Measurements from ENCODE around the gene DOCK2.
A peak's percentile ranks its signal among the peaks of the same experiment; 100 is the strongest.

DOCK2 gene

DNA sequence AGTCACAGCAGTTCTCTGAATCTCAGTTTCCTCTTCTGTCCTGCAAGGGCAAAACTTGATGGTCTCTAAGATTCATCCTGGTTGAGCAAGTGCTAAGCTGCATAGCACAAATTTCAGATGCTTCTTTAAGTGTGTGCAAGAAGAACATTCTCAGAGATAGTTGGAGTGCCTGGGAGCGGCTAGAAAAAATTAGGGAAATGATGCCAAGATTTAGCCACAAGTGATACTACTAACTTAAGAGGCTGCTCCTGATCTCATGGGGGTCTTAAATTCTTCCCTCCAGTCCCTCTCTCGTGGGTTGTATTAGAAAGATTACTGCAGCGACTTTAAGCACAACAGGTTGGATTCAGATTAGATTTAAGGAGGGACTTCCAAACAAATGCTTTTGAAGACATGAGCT is 319.1 kb downstream of the DOCK2 start:
- DNase-seq = no peak

DNA sequence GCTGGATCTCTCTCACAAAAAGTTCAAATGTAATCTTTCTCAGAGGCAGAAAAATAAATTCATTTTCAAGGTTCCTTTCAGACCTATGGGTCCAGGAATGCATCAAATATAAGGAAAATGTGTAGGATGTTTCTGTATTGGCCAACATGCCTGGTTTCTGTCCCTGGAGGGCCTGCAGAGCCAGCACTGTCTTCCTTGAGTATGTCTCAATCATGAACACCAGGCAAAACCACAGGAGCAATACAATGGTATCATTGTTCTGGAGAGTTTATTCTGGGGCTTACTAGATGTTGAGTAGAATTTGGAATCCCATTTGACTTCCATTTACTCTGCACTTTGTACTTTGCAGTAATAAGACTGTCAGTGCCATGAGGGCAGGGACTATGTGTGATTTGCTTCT is 319.7 kb downstream of the DOCK2 start:
- peak; percentile 76 for DNase-seq

DNA sequence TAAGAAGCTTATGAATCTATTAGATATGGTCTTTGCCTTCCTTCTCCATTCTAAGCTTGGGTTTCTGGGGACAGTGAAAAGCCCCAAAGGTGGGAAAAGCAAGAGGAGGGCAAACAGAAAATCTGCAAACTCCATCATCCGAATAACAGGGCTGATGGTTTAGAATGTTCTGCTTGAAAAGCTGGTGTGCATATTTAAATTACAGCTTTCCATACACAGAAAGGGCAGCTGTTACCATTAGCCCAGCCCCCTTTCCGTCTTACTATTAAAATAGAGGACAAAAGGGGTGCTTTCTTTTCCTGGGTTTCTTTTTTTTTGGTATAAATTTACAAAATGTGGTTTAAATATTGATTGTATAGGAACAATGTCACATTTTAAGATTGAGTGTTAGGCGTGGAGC is 321.2 kb downstream of the DOCK2 start:
- DNase-seq = no peak

DNA sequence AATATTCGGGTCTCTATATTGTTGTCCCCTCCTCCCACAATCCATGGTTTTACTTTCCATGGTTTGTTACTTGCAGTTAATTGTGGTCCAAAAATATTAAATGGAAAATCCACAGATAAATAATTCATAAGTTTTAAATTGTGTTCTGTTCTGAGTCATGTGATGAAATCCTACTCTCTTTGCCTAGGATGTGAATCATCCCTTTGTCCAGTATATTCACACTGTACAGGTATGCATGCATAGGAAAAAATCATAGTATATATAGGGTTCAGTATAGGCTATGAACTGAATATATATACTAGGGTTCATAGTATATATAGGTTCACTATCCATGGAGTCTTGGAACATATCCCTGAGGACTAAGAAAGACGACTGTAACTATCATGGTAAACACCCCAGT is 323.6 kb downstream of the DOCK2 start:
- DNase-seq = no peak

DNA sequence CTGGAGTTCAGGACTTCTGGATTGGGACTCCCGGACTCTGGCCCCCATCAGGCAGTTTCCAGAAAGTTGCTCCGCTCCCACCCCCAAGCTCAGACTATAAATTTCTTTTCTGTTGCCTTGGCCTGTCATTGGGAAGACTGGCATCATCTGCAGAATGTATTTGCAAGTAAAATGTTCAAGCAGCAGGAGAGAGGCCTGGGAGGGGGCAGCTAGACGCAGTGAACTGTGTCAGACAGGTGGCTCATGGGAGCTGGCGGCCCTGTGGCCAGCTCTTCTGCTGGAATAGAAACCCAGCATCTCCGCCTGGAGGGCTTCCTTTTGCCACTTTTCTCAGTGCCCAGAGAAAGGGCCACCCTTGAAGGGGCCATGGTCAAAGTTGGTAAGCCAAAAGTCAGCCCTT is 327.2 kb downstream of the DOCK2 start:
- DNase-seq = no peak

DNA sequence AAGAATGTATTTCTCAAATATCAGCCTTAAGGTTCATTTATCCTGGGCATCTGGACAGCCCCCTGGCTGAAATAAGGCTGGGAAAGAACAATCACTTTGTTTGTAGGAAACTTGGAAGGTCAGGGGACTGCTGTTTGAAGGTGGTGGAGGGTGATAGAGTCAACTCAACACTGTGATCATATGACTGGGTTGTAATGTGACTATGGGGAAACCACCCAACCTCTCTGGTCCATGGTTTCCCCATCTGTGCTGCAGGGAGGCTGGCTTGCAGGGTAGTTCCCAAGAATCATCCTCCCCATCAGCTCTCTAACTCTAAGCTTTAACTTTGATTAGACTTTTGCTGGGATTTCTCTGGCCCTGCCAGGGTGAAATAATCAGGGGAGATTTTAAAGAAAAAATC is 333.3 kb downstream of the DOCK2 start:
- DNase-seq = no peak

DNA sequence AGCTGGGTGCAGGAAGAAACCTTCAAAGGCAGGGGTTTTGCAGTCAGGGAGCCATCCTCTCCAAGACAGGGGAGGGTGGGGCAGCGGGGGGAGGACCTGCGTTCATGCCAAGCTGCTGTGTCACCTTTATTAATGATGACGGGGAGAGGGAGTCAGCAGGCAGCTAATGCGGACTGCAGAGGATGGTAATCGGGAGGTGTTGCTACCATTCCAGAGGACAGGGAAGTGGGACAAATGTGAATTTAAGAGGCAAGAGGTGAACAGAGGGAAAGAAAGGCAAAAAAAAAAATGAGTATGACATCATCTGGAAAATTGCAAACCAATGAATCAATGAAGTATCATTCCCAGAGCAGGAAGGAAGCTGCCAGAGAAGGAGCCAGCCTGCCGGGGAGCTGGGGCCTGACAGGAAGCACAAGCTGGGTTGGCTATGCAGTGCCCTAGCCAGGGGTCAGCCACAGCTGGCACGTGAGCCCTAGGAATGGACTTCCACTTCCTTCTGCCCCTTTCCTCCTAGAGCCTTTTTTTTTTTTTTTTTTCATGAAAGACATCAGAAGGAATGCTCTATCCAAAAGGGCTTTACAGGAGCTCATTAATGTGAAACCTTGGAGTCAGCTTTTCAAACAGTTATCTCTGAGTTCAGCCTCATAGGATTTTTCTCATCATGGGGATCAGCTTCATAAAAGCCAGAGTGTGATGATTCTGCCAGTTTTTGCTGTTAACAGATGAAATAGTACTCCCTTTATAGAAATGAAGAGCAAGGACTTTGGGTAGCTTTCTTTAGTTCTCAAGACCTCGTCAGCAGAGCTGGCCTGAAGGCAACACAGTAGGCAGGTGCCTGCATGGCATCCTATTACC is 334.1 kb downstream of the DOCK2 start:
- DNase-seq = peak; percentile 89

DNA sequence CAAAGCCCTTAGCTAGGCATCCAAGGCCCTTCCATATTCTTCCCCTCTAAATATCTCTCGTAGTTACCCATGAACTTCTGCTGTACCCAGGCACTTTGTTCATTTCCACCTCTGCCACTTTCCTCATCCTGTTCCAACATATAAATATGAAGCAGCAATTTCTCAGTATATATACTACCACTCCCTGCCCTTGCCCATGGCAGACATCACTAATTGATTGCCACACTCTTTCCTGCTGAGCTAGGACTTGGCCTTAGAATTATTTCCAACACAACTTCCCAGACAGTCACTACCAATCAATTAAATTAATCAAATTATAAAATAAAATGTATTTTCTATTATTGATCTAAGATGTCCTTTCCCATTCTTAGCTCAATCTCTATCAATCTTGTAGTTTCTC is 334.7 kb downstream of the DOCK2 start:
- DNase-seq = no peak

DNA sequence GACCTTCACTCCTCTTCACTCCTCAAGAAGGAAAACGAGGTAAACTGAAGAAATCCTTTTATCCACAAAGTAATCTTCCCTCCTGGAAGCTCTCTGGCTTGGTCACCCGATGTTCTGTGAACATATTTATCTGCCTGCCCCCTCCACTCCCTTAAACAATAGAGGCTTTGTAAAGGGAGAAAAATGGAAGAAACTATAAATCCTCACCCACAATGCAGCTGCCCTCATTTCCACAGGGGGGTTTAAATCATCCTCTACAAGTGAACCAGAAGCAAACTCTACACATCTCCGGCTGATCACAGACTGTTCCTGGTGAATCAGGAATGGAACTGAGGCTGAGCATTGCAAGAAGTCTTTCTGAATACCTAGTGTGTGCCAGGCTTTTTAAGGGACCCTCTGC is 336.0 kb downstream of the DOCK2 start:
- no peak for DNase-seq

DNA sequence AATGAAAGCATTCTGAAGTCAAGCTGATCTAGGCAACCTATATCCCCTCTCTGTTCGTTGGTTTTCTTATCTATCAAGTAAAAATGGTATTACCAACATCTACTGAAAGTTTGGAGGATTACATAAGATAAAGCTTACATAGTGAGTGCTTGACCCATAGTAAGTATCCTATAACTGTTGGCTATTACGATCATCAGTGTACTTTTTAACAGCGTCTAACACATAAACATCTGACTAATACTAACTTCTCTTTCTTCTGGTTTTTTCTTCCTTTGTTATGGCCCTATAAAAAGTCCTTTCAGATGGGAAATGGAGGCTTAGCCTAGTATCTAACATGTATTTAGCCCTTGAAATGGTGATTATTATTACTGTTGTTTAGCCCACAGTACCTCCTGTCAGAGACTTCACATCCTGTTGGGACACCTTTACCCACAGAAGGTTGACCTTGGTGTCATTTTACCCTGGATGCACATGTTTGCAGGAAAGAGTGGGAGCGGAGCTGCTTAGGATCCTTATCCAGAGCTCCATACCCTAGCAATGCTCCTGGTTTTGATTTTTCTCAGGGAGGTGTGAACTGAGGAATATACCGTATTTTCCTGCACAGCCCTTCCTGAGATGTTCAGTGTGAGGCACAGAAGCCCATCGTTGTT is 337.2 kb downstream of the DOCK2 start:
- no peak for DNase-seq

DNA sequence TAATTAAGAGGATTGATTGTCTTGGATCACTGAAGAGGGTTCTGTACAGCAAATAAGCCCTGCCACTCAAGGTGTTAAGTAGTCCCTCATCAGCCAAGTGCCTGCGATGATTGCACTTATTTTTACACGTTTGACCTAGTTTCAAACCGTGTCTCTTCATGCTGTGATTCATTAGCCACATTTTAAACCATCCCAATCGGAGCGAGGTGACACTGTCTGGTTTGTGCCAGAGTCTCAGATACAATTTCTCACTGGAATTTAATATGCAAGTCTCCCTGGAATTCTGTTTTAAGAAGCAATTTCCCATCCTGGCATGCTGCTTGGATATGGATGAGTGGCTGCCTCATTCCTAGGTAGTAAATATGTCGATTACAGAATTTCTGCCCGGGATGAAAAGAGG is 341.6 kb downstream of the DOCK2 start:
- DNase-seq = peak; percentile 17

DNA sequence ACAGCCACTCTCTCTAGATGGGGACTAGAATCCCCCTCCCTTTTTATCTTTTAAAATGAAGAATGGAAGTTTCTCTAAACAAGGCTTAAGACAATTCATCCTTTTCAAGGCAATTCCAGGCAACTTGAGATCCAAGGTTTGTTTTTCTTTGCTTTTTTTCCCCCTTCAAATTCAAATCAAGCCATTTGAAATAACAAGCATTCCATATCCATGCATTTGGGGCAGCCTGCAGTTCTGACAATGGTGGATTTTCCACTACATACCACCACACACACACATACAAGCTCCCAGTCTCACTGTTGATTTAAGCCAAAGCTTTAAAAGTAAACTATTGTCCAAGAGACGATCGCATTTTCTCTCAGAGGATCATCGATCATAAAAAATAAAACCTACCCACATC is 342.8 kb downstream of the DOCK2 start:
- no peak for DNase-seq

DNA sequence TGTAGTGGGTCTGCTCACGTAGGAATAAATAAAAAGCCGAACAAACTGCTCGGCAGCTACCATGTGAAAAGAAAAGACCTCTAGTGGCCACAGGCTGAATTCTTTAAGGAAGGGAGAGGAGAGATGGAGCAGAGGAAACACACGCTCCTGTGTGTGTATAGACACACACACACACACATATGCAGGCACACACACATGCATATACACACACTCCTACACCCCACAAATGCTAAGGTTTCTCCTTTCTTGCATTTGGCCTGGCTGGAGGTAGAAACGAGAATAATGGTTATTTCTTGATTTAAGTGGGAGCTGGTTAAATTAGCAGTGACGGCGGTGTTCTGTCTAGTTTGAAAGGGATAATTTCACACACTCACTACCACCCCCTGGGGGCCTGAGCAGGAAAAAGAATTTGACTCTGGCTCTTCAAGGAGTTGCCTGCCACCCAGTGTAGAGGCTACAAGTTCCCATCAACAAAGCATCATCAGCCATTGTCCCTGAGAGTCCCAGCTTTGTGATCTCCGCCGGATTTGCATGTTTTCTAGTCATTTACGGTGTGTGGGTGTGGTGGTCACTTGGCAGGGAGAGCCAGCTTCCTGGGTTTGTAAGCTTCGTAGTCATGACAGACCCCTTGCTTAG is 343.5 kb downstream of the DOCK2 start, which contains the start of gene INSYN2B:
INSYN2B (minus strand) TSS at position 78 of the 636 bp plus-strand sequence. CDS start 96,597 bp downstream, outside the sequence.
- peak; percentile 93 for DNase-seq

DNA sequence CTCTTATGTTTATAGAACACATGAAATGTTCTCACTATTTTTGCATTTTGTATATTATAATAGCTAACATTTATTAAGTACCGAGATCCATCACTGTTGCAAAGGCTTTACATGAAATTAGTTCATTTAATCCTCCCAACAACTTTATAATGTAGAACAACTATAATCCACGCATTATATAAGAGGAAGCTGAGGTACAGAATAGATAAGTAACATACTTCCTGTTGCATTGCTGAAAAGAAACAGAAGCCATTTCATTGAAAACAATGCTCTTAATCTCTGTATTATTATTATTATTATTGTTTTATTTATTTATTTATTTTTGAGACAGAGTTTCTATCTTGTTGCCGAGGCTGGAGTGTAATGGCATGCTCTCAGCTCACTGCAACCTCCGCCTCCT is 351.1 kb downstream of the DOCK2 start:
- DNase-seq = no peak

DNA sequence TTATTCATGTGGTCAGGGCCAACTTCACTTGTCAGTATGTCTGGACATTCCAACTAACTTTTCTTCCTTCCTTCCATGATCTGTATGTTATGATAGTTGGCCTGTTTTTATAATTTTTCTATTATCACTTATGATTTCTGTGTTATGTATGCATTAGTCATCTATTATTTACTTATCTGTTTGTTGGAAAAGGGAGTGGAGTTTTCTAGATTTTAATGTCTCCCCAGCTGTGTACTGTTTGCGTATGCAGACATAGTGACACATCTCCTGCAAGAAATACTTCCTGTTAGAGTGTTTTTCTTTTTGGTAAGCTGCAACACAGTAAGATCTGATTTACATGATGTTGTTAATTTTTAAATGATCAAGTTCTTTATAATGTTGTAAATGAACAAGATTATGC is 351.9 kb downstream of the DOCK2 start:
- no peak for DNase-seq

DNA sequence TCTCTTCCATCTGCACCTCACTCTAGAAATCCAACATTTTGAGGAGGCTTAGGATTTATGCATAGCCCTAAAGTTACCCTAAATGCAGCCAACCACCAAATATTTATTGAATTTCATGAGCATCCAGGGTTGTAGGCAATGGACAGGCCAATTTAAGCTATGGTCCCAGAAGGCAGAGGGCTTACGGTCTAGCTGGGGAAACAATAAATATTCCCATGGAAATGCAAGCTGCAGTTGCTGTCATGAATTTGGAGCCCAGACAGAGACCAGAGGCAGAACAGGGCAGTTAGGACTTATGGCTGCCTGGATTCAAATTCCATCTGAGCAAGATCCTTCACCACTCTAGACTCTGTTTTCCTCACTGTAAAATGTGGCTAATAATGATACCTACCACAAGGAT is 352.3 kb downstream of the DOCK2 start:
- DNase-seq = no peak

DNA sequence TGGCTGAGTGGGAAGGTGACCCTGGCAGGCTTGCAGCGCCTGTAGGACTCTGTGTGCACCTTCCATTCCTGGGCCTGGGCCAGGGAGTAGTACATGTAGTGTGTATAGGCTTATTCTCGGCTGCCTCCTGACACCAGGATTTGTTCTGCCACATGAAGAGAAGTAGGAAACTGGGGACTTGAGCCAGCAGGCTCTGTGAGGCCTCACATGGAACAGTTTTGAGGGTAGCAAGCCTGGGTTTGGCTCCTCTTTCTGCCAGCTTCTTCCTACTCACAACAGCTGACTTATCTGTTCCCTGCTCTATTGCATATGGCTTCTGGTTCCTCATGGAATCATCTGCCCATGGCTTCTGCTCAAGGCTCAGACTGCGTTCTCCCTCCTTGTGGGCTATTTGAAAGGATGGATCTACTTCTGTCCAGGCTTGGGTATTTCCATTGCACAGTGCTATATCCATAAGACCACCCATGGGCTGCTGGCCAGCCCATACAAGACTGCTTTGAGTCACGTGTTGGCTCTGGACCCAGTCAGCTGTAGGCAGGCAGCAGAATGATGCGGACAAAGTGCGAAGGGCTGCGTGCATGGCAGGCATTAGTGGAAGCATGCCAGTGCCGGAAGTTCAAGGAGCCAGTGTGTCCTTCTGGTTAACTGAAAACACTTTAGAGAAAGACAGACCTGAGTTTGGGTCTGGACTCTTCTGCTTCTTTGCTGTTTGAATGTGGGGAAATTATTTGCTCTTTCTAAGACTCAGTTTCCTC is 354.2 kb downstream of the DOCK2 start:
- DNase-seq = no peak

DNA sequence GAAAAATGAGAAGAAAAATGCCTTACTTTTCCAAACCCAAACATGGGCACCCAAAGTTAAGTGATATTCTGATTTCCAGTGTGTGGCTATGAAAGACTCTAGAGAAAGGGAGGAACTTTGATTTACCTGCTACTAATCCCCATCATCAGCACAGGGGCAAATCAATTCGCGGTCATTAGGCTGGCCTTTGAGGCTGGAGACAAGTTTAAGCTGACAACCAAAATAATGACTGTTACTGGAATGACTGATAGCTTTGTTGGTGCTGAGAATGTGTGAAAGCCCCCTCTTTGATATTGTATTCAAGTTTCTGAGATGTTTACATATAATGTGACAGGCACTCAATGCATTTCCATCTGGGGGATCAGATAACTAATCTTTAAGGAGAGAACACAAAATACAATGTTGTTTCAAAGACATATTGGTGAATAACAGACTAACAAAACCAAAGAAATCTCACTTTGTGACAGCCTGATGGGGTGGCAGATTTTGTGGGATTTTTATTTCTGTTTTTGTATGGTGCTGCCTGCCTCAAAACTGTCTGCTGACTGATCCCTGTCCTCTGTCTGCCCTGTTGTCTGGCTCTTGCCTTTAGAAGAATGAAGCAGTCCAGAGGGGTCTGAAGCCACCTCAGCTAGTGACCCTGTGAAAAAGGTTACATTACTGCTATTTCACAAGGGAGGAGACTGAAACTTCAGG is 355.9 kb downstream of the DOCK2 start:
- DNase-seq = no peak

DNA sequence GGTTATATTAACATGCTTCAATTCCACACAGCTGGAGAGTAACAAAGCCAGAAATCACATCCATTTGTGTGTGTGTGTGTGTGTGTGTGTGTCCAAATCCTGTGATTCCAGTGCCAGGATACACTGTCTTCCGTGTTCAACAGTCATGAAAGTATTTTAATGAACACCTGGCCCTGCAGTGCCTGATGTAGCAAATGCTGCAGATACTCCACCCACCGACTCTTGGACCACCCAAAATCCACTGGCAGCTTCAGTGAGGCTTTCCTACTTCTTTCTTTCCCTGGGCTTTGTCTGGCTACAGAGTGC is 356.4 kb downstream of the DOCK2 start:
- no peak for DNase-seq

DNA sequence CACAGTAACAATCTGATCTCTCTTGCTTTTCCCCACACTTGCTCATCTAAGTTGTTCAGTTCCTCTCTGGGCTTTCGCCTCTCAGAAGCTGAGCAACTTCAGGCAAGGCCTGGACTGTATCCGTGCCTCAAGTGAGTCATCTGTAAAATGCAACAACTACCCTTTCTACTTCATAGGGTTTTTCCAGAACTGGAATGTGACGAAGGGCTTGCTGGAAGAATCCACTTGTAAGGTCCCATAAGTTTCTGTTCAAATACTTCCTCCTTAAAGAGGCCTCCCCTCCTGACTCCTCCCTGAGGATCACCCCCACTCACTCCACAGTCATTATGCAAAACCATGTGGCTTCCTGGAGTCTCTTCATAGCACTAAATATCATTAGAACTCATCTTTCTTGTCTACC is 360.7 kb downstream of the DOCK2 start:
- no peak for DNase-seq

DNA sequence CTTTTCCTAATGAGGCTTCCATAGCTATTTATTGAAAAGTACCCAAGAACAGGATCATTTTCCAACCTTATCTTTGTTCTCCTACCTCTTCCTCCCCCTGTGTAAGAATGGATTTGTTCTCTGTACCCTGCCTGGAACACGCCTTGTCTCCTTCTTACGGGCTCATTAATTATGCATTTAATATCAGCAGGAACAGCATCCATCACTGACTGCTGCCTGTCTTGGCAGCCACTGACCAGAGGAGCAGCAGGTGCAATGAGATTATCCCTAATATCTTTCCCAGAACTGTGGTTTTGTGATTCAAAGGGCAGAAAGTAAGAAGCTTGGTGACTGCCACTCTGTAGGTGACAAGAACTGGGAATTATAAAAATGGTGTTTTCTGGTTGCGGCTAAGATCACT is 362.5 kb downstream of the DOCK2 start:
- no peak for DNase-seq

DNA sequence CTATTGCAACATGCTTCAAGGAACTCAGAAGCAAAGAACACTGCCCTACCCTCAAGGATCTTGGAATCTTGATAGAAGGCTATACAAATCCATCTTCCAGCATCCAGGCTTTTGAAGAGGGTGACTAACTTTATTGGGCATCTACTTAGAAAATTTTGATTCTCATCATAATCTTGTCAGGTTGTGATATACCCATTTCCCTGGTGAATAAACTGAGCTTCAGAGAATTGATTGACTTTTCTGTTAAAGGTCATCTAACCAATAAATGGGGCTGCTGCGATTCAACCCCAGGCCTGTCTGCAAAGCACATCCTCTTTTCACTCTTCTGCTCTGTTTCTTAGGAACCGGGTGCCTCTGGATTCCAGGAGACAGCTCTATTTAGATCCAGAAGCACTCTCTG is 363.1 kb downstream of the DOCK2 start:
- no peak for DNase-seq

DNA sequence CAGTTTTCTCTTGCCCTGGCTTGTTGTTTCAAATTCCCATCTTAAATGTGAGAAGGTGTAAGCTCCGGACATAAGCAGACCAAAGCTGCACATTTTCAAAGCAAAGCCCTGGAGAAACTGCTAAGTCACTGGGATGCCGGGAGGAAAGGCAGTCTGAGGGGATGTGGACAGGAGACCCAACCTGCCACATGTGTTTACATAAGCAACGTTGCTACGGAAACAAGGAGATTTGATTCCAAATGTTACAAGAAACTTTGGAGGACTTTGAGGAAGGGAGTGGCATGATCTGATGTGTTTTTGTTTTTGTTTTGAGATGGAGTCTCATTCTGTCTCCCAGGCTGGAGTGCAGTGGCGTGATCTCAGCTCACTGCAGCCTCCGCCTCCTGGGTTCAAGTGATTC is 368.9 kb downstream of the DOCK2 start:
- no peak for DNase-seq

Data from islet precursor cell (in vitro differentiated cells).